Measurements from ENCODE around the gene VWA1.

The VWA1 gene

GRCh38 chr1:1490633-1491230 lies 55.2 kb downstream of the VWA1 start:
- DNase-seq: no peak

- no peak for DNase-seq
These were observed 56.1 kb downstream of the VWA1 start for GRCh38 chr1:1491601-1492000.
